Measurements from ENCODE around the gene PUDP. TPM values are rescaled to one million over a fixed set of nuclear protein-coding genes. Genes with fewer than 3 reads are reported as not detected.

PUDP gene
- total RNA-seq, 2 donors from 2014 or later, result 19.4 to 37.2 TPM

DNA sequence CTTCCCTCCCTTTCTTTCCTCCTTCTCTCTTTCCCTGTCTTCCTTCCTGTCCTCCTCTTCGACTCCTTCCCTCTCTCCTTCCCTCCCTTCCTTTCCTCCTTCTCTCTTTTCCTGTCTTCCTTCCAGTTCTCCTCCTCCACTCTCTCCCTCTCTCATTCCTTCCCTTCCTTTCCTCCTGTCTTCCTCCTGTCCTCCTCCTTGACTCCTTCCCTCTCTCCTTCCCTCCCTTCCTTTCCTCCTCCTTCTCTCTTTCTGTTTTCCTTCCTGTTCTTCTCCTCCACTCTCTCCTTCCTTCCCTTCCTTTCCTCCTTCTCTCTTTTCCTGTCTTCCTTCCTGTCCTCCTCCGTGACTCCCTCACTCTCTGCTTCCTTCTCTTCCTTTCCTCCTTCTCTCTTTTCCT is 5.3 kb upstream of the PUDP start:
- WGBS, 2 experiments (ENCODE audit: insufficient coverage in 1 of 2, insufficient read length in 1 of 2), result 93 to 100% methylated on average over 1 to 2 of the region's 2 CpGs
- Mint-ChIP-seq H3K27ac (no peak overlapping the region), H3K4me1 (peaks cover 2% of the 10 kb centered on the region), H3K36me3 (ENCODE audit: low read depth) (no peaks in the 10 kb centered on the region), H3K9me3 (no peaks in the 10 kb centered on the region), H3K4me3 (no peak overlapping the region), H3K27me3 (ENCODE audit: insufficient read depth) (peaks cover 16% of the 10 kb centered on the region)
- TF ChIP-seq CTCF (conservative IDR thresholded peaks at IDR 0.05), result no peak
- no peaks in the 10 kb centered on the region for H3K27me3 ChIP-seq (ENCODE audit: control insufficient read depth, insufficient read depth, low read length, poor library complexity, severe bottlenecking)
- no peaks in the 10 kb centered on the region for H3K9me3 ChIP-seq (ENCODE audit: control insufficient read depth, low read length)
- no peak overlapping the region for H3K27ac ChIP-seq (ENCODE audit: low read depth, low read length)
- H3K9ac ChIP-seq (ENCODE audit: extremely low read depth, low read length, poor library complexity, severe bottlenecking), result no peak overlapping the region
- no peaks in the 10 kb centered on the region for H3K4me1 ChIP-seq (ENCODE audit: control insufficient read depth, insufficient read depth, low read length)
- DNase-seq, result no peak
- H3K4me3 ChIP-seq (ENCODE audit: low read length), result no peak overlapping the region
- H3K36me3 ChIP-seq (ENCODE audit: control insufficient read depth, insufficient read depth, low read length), result no peaks in the 10 kb centered on the region

- Histone ChIP-seq H3K9ac (ENCODE audit: extremely low read depth, low read length, poor library complexity, severe bottlenecking) (no peak overlapping the region), H3K36me3 (ENCODE audit: control insufficient read depth, insufficient read depth, low read length) (no peaks in the 10 kb centered on the region), H3K4me1 (ENCODE audit: control insufficient read depth, insufficient read depth, low read length) (no peaks in the 10 kb centered on the region), H3K9me3 (ENCODE audit: control insufficient read depth, low read length) (no peaks in the 10 kb centered on the region), H3K4me3 (ENCODE audit: low read length) (no peak overlapping the region), H3K27me3 (ENCODE audit: control insufficient read depth, insufficient read depth, low read length, poor library complexity, severe bottlenecking) (no peaks in the 10 kb centered on the region), H3K27ac (ENCODE audit: low read depth, low read length) (no peak overlapping the region)
- 90% methylated on average over 2 of the region's 5 CpGs; no CpG with 5 or more reads in 1 of the 2 experiments for WGBS, 2 experiments (ENCODE audit: insufficient coverage in 1 of 2, insufficient read length in 1 of 2)
- no peak for TF ChIP-seq CTCF (conservative IDR thresholded peaks at IDR 0.05)
- peaks cover 5% of the 10 kb centered on the region for H3K4me1 Mint-ChIP-seq
- no peak for DNase-seq
- no peak overlapping the region for H3K4me3 Mint-ChIP-seq
- no peaks in the 10 kb centered on the region for H3K36me3 Mint-ChIP-seq (ENCODE audit: low read depth)
- H3K27ac Mint-ChIP-seq, result no peak overlapping the region
- no peaks in the 10 kb centered on the region for H3K9me3 Mint-ChIP-seq
- peaks cover 16% of the 10 kb centered on the region for H3K27me3 Mint-ChIP-seq (ENCODE audit: insufficient read depth)
These were observed 1.5 kb upstream of the PUDP start for GRCh38 chrX:7149411-7149810.

- peak within 1 kb of the TSS; percentile 90 for H3K4me3 ChIP-seq (ENCODE audit: low read length)
- no peaks in the 10 kb centered on the region for H3K4me1 ChIP-seq (ENCODE audit: control insufficient read depth, insufficient read depth, low read length)
- H3K27ac ChIP-seq (ENCODE audit: low read depth, low read length), result peak within 1 kb of the TSS; percentile 66
- Mint-ChIP-seq H3K27me3 (ENCODE audit: insufficient read depth) (no peaks in the 10 kb centered on the region), H3K4me1 (peaks cover 9% of the 10 kb centered on the region), H3K36me3 (ENCODE audit: low read depth) (no peaks in the 10 kb centered on the region), H3K9me3 (no peaks in the 10 kb centered on the region), H3K27ac (peak within 1 kb of the TSS; percentile 91), H3K4me3 (peak within 1 kb of the TSS; percentile 80)
- no peaks in the 10 kb centered on the region for H3K36me3 ChIP-seq (ENCODE audit: control insufficient read depth, insufficient read depth, low read length)
- no peaks in the 10 kb centered on the region for H3K27me3 ChIP-seq (ENCODE audit: control insufficient read depth, insufficient read depth, low read length, poor library complexity, severe bottlenecking)
- 1% methylated on average over 60 of the region's 61 CpGs; no CpG with 5 or more reads in 1 of the 2 experiments for WGBS, 2 experiments (ENCODE audit: insufficient coverage in 1 of 2, insufficient read length in 1 of 2)
- H3K9ac ChIP-seq (ENCODE audit: extremely low read depth, low read length, poor library complexity, severe bottlenecking), result peak within 1 kb of the TSS; percentile 60
- peak; percentile 68 for DNase-seq
- no peak for TF ChIP-seq CTCF (conservative IDR thresholded peaks at IDR 0.05)
- no peaks in the 10 kb centered on the region for H3K9me3 ChIP-seq (ENCODE audit: control insufficient read depth, low read length)
These were observed 458 bp downstream of the PUDP start, which contains the start of gene STS for GRCh38 chrX:7147413-7147977. STS (plus strand) TSS chrX:7147712; CDS start chrX:7253200, 105,488 bp downstream.
